ENCODE results near the gene PCDHGA10. TPM values are rescaled to one million over a fixed set of nuclear protein-coding genes. Genes with fewer than 3 reads are reported as not detected.
"Not testable (repeated sequence)": the region's sequence is repeated elsewhere in the genome, so short reads cannot be mapped to it uniquely, and the experiment has no call there.

The PCDHGA10 gene
- total RNA-seq, 1 donor from 2014 or later: 4.7 TPM

DNA sequence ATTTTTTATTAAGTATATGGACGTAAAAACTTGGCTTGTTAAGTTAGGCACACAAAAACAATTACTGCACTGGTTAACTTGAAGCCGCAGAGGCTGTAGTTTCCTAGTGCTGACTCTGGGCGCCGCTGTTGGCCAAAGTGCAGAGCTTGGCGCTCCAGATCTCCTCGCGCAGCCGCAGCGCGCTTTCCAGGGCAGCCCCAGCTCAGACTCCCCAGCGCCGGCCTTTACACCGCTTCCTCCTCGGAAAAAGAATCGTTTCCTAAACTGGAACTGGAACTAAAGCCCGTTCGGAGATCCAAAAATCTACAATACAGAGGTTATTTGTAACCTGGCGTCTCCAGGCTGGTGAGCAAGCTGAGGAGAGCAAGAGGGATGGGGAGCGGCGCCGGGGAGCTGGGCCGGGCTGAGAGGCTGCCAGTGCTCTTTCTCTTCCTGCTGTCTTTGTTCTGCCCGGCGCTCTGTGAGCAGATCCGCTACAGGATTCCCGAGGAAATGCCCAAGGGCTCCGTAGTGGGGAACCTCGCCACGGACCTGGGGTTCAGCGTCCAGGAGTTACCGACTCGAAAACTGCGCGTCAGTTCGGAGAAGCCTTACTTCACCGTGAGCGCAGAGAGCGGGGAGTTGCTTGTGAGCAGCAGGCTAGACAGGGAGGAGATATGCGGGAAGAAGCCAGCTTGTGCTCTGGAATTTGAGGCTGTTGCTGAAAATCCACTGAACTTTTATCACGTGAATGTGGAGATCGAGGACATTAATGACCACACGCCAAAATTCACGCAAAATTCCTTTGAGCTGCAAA, 14.8 kb upstream of the PCDHGA10 start, which contains the start of gene PCDHGB5:
TSS of gene PCDHGB5 (plus strand) at position 192 of the 796 bp plus-strand sequence. CDS start at position 373, 181 bp downstream.
- H3K9me3 ChIP-seq (ENCODE audit: low read depth): peaks cover 41% of the 10 kb centered on the region
- H4K20me1 ChIP-seq (ENCODE audit: low read depth); H3F3A ChIP-seq (ENCODE audit: low read depth); H3K27ac ChIP-seq; H3K36me3 ChIP-seq; H3K27me3 ChIP-seq; H3K4me1 ChIP-seq; H3K79me2 ChIP-seq (ENCODE audit: low read depth); H3K4me2 ChIP-seq; H3K4me3 ChIP-seq; H3K4me3 Mint-ChIP-seq; H3K4me1 Mint-ChIP-seq; DNase-seq (ENCODE audit: low spot score); H3K27ac Mint-ChIP-seq; H3K27me3 Mint-ChIP-seq (ENCODE audit: insufficient read depth, low read depth); H2AFZ ChIP-seq (replicated peaks); H3K9ac ChIP-seq; H3K36me3 Mint-ChIP-seq: not testable (repeated sequence)
- H3K9me3 Mint-ChIP-seq: peaks cover 60% of the 10 kb centered on the region

- peaks cover 6% of the 10 kb centered on the region for H3K36me3 Mint-ChIP-seq
- Histone ChIP-seq H3K4me3 (no peak overlapping the region), H3K9ac (no peak overlapping the region), H2AFZ (replicated peaks) (no peak overlapping the region), H3K79me2 (ENCODE audit: low read depth) (no peaks in the 10 kb centered on the region), H3K27ac (no peak overlapping the region), H3K4me1 (no peaks in the 10 kb centered on the region), H4K20me1 (ENCODE audit: low read depth) (no peaks in the 10 kb centered on the region), H3K36me3 (peaks cover 3% of the 10 kb centered on the region), H3F3A (ENCODE audit: low read depth) (no peaks in the 10 kb centered on the region), H3K27me3 (no peaks in the 10 kb centered on the region), H3K9me3 (ENCODE audit: low read depth) (peaks cover 34% of the 10 kb centered on the region), H3K4me2 (no peak overlapping the region)
- DNase-seq (ENCODE audit: low spot score): no peak
- H3K4me1 Mint-ChIP-seq: no peaks in the 10 kb centered on the region
- no peaks in the 10 kb centered on the region for H3K27me3 Mint-ChIP-seq (ENCODE audit: insufficient read depth, low read depth)
- H3K27ac Mint-ChIP-seq: no peak overlapping the region
- no peak overlapping the region for H3K4me3 Mint-ChIP-seq
- no peak for TF ChIP-seq EZH2phosphoT487 (IDR thresholded peaks at IDR 0.05)
- no peak for TF ChIP-seq EZH2 (IDR thresholded peaks at IDR 0.05)
- TF ChIP-seq, protein P1, sequence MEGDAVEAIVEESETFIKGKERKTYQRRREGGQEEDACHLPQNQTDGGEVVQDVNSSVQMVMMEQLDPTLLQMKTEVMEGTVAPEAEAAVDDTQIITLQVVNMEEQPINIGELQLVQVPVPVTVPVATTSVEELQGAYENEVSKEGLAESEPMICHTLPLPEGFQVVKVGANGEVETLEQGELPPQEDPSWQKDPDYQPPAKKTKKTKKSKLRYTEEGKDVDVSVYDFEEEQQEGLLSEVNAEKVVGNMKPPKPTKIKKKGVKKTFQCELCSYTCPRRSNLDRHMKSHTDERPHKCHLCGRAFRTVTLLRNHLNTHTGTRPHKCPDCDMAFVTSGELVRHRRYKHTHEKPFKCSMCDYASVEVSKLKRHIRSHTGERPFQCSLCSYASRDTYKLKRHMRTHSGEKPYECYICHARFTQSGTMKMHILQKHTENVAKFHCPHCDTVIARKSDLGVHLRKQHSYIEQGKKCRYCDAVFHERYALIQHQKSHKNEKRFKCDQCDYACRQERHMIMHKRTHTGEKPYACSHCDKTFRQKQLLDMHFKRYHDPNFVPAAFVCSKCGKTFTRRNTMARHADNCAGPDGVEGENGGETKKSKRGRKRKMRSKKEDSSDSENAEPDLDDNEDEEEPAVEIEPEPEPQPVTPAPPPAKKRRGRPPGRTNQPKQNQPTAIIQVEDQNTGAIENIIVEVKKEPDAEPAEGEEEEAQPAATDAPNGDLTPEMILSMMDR (IDR thresholded peaks at IDR 0.05): no peak
- peaks cover 61% of the 10 kb centered on the region for H3K9me3 Mint-ChIP-seq
Observed at GRCh38 chr5:141398608-141399007, 14.2 kb upstream of the PCDHGA10 start.

DNA sequence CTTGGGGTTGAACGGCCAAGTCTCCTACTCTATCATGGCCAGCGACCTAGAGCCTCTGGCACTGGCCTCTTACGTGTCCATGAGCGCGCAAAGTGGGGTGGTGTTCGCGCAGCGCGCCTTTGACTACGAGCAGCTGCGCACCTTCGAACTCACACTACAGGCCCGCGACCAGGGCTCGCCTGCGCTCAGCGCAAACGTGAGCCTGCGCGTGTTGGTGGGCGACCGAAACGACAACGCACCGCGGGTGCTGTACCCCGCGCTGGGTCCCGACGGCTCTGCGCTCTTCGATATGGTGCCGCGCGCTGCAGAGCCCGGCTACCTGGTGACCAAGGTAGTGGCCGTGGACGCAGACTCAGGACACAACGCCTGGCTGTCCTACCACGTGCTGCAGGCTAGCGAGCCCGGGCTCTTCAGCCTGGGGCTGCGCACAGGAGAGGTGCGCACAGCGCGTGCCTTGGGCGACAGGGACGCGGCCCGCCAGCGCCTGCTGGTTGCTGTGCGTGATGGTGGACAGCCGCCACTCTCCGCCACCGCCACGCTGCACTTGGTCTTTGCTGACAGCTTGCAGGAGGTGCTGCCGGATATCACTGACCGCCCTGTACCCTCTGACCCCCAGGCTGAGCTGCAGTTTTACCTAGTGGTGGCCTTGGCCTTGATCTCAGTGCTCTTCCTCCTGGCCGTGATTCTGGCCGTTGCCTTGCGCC, 13.1 kb upstream of the PCDHGA10 start:
- TF ChIP-seq, protein P1 (IDR thresholded peaks at IDR 0.05): no peak

More for the DNA sequence above, 13.1 kb upstream of the PCDHGA10 start:
- peaks cover 27% of the 10 kb centered on the region for H3K9me3 ChIP-seq (ENCODE audit: low read depth)
- no peaks in the 10 kb centered on the region for H3K79me2 ChIP-seq (ENCODE audit: low read depth)
- no peak for DNase-seq (ENCODE audit: low spot score)
- Mint-ChIP-seq H3K4me3 (no peak overlapping the region), H3K27me3 (ENCODE audit: insufficient read depth, low read depth) (no peaks in the 10 kb centered on the region), H3K9me3 (peaks cover 62% of the 10 kb centered on the region), H3K27ac (no peak overlapping the region), H3K36me3 (peaks cover 5% of the 10 kb centered on the region), H3K4me1 (no peaks in the 10 kb centered on the region)
- no peak overlapping the region for H3K9ac ChIP-seq
- H3F3A ChIP-seq (ENCODE audit: low read depth): no peaks in the 10 kb centered on the region
- H3K27me3 ChIP-seq: no peaks in the 10 kb centered on the region
- H3K27ac ChIP-seq: no peak overlapping the region
- no peaks in the 10 kb centered on the region for H3K36me3 ChIP-seq
- no peaks in the 10 kb centered on the region for H3K4me1 ChIP-seq
- no peak overlapping the region for H3K4me3 ChIP-seq
- H2AFZ ChIP-seq (replicated peaks): no peak overlapping the region
- no peak overlapping the region for H3K4me2 ChIP-seq
- no peaks in the 10 kb centered on the region for H4K20me1 ChIP-seq (ENCODE audit: low read depth)
